SK-N-SH treated with all-trans-retinoic acid at 6 μM for 48 hours (cell line): ENCODE results near the gene QSOX2.

Source experiments
- POU6F1 ChIP-seq: fragments of 250-450 bp; sonication (Bioruptor Pico); IDR thresholded peaks from 2 replicates; pipeline ENCODE4 v1.8.0; 2021; ENCODE audit warnings: low read depth, mild to moderate bottlenecking, moderate library complexity, borderline replicate concordance
- RARB ChIP-seq: fragments of 250-450 bp; sonication (Bioruptor Pico); IDR thresholded peaks from 2 replicates; pipeline ENCODE4 v1.8.0; 2021; ENCODE audit warnings: mild to moderate bottlenecking, moderate library complexity
- ZFP3 ChIP-seq: fragments of 250-450 bp; sonication (Bioruptor Pico); IDR thresholded peaks from 2 replicates; pipeline ENCODE4 v1.5.0; 2020; ENCODE audit warnings: mild to moderate bottlenecking, moderate library complexity
- ZNF565 ChIP-seq: fragments of 450-650 bp; formaldehyde crosslinking; conservative IDR thresholded peaks from 2 replicates; pipeline ENCODE4 v1.5.0; 2020; ENCODE audit warnings: low read depth, mild to moderate bottlenecking, moderate library complexity
- ZNF8 ChIP-seq: fragments of 450-650 bp; formaldehyde crosslinking; IDR thresholded peaks from 2 replicates; pipeline ENCODE4 v1.5.0; 2020; ENCODE audit warnings: mild to moderate bottlenecking, moderate library complexity

GRCh38 chr9:136185066-136185465 lies 60.5 kb downstream of the QSOX2 start:
- TF ChIP-seq ZNF8 (no peak), POU6F1 (CRISPR knock-in tag) (no peak), ZNF565 (CRISPR knock-in tag) (no peak), ZFP3 (CRISPR knock-in tag) (no peak), RARB (CRISPR knock-in tag) (no peak)
